Occipital lobe (tissue), 2 donors: Measurements from ENCODE around the gene FNDC4. TPM values are rescaled to one million over a fixed set of nuclear protein-coding genes. Genes with fewer than 3 reads are reported as not detected.

Experiments
- small RNA-seq: library from RNA; depleted of rRNA; stranded (forward); fragments of <200 nt; gene quantifications from one replicate; pipeline ENCODE3, GENCODE V24; 2014
- total RNA-seq: library from RNA; depleted of rRNA; stranded (reverse); fragments of >200 nt; gene quantifications from one replicate; pipeline ENCODE4 v1.2.3, GENCODE V29; 2014

The FNDC4 gene
- total RNA-seq, 1 donor from 2014 or later: 41.3 TPM

Small RNAs within 50 kb of the gene (small RNA-seq; reads per million reads assigned to genes)
- gene RNU6-986P: not detected

Other genes starting within 250 kb of the FNDC4 start
- gene SLC30A3, start 232.2 kb downstream of the FNDC4 start, total RNA-seq: 0.47 TPM
- gene DNAJC5G, start 219.8 kb downstream of the FNDC4 start, total RNA-seq: not detected
- gene TRIM54, start 212.8 kb downstream of the FNDC4 start, total RNA-seq: not detected
- 1.1 TPM for gene UCN, start 186.8 kb downstream of the FNDC4 start, total RNA-seq
- 36.8 TPM for gene MPV17, start 172.1 kb downstream of the FNDC4 start, total RNA-seq
- gene GTF3C2, start 138.4 kb downstream of the FNDC4 start, total RNA-seq: 28.2 TPM
- gene EIF2B4, start 124.9 kb downstream of the FNDC4 start, total RNA-seq: 19.2 TPM
- 51.5 TPM for gene SNX17, start 124.6 kb downstream of the FNDC4 start, total RNA-seq
- 12.0 TPM for gene ZNF513, start 114.5 kb downstream of the FNDC4 start, total RNA-seq
- gene PPM1G, start 85.6 kb downstream of the FNDC4 start, total RNA-seq: 58.0 TPM
- 58.8 TPM for gene NRBP1, start 66.6 kb downstream of the FNDC4 start, total RNA-seq
- not detected for gene KRTCAP3, start 52.8 kb downstream of the FNDC4 start, total RNA-seq
- 28.5 TPM for gene IFT172, start 5.5 kb downstream of the FNDC4 start, total RNA-seq
- 0.16 TPM for gene GCKR, start 1.6 kb upstream of the FNDC4 start, total RNA-seq
- gene ZNF512, start 87.8 kb upstream of the FNDC4 start, total RNA-seq: 55.8 TPM
- gene CCDC121, start 133.8 kb upstream of the FNDC4 start, total RNA-seq: 5.9 TPM
- gene GPN1, start 133.8 kb upstream of the FNDC4 start, total RNA-seq: 29.6 TPM
- 26.0 TPM for gene SUPT7L, start 168.4 kb upstream of the FNDC4 start, total RNA-seq
- 30.4 TPM for gene SLC4A1AP, start 168.7 kb upstream of the FNDC4 start, total RNA-seq